ENCODE data around the gene FAM20A. TPM values are rescaled to one million over a fixed set of nuclear protein-coding genes. Genes with fewer than 3 reads are reported as not detected.

FAM20A gene
- total RNA-seq, 1 experiment from 2014 or later = not detected

DNA sequence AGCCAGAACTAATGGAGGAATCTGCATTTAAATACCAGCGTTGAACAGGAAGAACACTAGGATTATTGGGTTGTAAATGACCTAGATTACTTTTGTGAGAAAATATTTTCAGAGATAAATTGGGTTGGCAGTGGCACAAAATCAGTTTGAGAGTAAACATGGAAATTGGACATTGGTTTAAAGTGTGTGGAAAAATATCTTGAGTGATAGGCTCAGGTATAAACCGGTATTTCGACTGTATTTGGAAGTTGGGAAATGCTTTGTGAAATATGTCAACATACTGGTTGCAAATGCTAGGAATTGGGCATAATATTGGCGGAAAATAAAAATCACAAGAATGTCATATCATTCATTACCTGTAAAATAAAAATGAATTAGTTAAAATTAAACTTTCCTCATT lies 73.9 kb downstream of the FAM20A start:
- H4K20me1 ChIP-seq (ENCODE audit: insufficient read depth) = no peaks in the 10 kb centered on the region
- ChIA-PET CTCF (no interaction called here), POLR2A (ENCODE audit: unreplicated experiment) (no interaction called here)
- no peak for DNase-seq
- intact Hi-C loops (cut with micrococcal nuclease; ENCODE audit: unreplicated experiment) = no loop called here
- no peak overlapping the region for H2AFZ ChIP-seq
- no peak overlapping the region for H3K27ac ChIP-seq
- H3K4me1 ChIP-seq (replicated peaks; ENCODE audit: insufficient read depth) = no peaks in the 10 kb centered on the region
- H3K9me3 ChIP-seq (ENCODE audit: insufficient read depth, low read depth) = no peaks in the 10 kb centered on the region; the same call in 1 of the 2 replicates
- BruUV-seq (replicated peaks) = no TSS peak
- peaks cover 59% of the 10 kb centered on the region for H3K36me3 ChIP-seq (ENCODE audit: low read depth)
- H3F3A ChIP-seq (ENCODE audit: insufficient read depth, low read depth) = no peaks in the 10 kb centered on the region
- no peak overlapping the region for H3K4me3 ChIP-seq
- no peaks in the 10 kb centered on the region for H3K79me2 ChIP-seq (ENCODE audit: low read depth)
- no peak overlapping the region for H3K4me2 ChIP-seq
- no peaks in the 10 kb centered on the region for H3K27me3 ChIP-seq (ENCODE audit: insufficient read depth, low read depth)
- H3K9me2 ChIP-seq (ENCODE audit: insufficient read depth) = no peaks in the 10 kb centered on the region
- no peak for TF ChIP-seq EZH2 (IDR thresholded peaks at IDR 0.05; ENCODE audit: low read depth)
- TF ChIP-seq, protein P1, sequence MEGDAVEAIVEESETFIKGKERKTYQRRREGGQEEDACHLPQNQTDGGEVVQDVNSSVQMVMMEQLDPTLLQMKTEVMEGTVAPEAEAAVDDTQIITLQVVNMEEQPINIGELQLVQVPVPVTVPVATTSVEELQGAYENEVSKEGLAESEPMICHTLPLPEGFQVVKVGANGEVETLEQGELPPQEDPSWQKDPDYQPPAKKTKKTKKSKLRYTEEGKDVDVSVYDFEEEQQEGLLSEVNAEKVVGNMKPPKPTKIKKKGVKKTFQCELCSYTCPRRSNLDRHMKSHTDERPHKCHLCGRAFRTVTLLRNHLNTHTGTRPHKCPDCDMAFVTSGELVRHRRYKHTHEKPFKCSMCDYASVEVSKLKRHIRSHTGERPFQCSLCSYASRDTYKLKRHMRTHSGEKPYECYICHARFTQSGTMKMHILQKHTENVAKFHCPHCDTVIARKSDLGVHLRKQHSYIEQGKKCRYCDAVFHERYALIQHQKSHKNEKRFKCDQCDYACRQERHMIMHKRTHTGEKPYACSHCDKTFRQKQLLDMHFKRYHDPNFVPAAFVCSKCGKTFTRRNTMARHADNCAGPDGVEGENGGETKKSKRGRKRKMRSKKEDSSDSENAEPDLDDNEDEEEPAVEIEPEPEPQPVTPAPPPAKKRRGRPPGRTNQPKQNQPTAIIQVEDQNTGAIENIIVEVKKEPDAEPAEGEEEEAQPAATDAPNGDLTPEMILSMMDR (conservative IDR thresholded peaks at IDR 0.05) = no peak

DNA sequence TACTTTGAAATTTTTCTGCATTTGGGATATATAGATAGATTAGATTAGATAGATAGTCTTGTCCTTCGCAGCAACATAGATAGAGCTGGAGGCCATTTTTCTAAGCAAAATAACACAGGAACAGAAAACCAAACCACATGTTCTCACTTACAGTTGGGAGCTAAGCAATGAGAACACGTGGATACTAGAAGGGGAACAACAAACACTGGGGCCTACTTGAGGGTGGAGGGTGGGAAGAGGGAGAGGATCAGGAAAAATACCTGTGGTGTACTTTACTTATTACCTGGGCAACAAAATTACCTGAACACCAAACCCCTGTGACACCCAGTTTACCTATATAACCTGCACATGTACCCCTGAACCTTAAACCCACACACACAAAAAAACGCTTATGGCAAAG lies 74.6 kb downstream of the FAM20A start:
- H2AFZ ChIP-seq = no peak overlapping the region
- no TSS peak for BruUV-seq (replicated peaks)
- DNase-seq = no peak
- POLR2A ChIA-PET (ENCODE audit: unreplicated experiment) = no interaction called here
- no peak for TF ChIP-seq EZH2 (IDR thresholded peaks at IDR 0.05; ENCODE audit: low read depth)
- TF ChIP-seq, protein P1 (conservative IDR thresholded peaks at IDR 0.05) = no peak
- H3K4me3 ChIP-seq = no peak overlapping the region
- H3K4me2 ChIP-seq = no peak overlapping the region
- no peaks in the 10 kb centered on the region for H3K27me3 ChIP-seq (ENCODE audit: insufficient read depth, low read depth)
- CTCF ChIA-PET = no interaction called here
- H3K79me2 ChIP-seq (ENCODE audit: low read depth) = no peaks in the 10 kb centered on the region
- H3K9me2 ChIP-seq (ENCODE audit: insufficient read depth) = no peaks in the 10 kb centered on the region
- H3F3A ChIP-seq (ENCODE audit: insufficient read depth, low read depth) = no peaks in the 10 kb centered on the region
- no peaks in the 10 kb centered on the region for H4K20me1 ChIP-seq (ENCODE audit: insufficient read depth)
- H3K4me1 ChIP-seq (replicated peaks; ENCODE audit: insufficient read depth) = no peaks in the 10 kb centered on the region
- intact Hi-C loops (cut with micrococcal nuclease; ENCODE audit: unreplicated experiment) = no loop called here
- H3K27ac ChIP-seq = no peak overlapping the region
- peaks cover 56% of the 10 kb centered on the region for H3K36me3 ChIP-seq (ENCODE audit: low read depth)
- no peaks in the 10 kb centered on the region; the same call in 1 of the 2 replicates for H3K9me3 ChIP-seq (ENCODE audit: insufficient read depth, low read depth)

DNA sequence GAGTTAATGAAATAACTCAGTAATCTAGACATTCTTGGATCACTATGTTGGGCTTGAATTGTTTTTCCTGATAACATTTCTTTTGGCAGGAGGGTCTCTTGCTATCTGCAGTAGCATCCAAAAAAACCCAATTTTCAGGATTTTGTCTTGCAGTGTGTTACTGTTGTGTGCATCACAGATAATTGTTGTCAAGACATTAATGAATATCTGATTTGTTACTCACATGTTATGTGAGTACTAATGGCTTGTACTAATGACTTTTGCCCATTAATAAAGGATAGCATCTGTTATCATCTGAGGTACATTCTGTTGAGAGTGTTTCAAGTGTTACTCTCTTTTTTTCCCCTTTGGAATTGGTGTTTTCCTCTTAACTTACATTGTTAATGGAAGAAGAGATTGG lies 78.9 kb downstream of the FAM20A start:
- Histone ChIP-seq H3K27me3 (ENCODE audit: insufficient read depth, low read depth) (no peaks in the 10 kb centered on the region), H3K4me1 (replicated peaks; ENCODE audit: insufficient read depth) (no peaks in the 10 kb centered on the region), H2AFZ (no peak overlapping the region), H3K79me2 (ENCODE audit: low read depth) (peaks cover 7% of the 10 kb centered on the region; the same call in 1 of the 2 replicates), H3F3A (ENCODE audit: insufficient read depth, low read depth) (no peaks in the 10 kb centered on the region), H4K20me1 (ENCODE audit: insufficient read depth) (no peaks in the 10 kb centered on the region), H3K9me3 (ENCODE audit: insufficient read depth, low read depth) (no peaks in the 10 kb centered on the region; the same call in 1 of the 2 replicates), H3K9me2 (ENCODE audit: insufficient read depth) (no peaks in the 10 kb centered on the region), H3K27ac (no peak overlapping the region), H3K4me2 (no peak overlapping the region), H3K4me3 (no peak overlapping the region), H3K36me3 (ENCODE audit: low read depth) (peaks cover 37% of the 10 kb centered on the region)
- DNase-seq = no peak
- BruUV-seq (replicated peaks) = no TSS peak
- intact Hi-C loops (cut with micrococcal nuclease; ENCODE audit: unreplicated experiment) = no loop called here
- POLR2A ChIA-PET (ENCODE audit: unreplicated experiment) = no interaction called here
- TF ChIP-seq EZH2 (IDR thresholded peaks at IDR 0.05; ENCODE audit: low read depth) = no peak
- TF ChIP-seq, protein P1 (conservative IDR thresholded peaks at IDR 0.05) = no peak
- CTCF ChIA-PET = no interaction called here

Data from PC-9 (cell line).